ENCODE measurements around the gene CD80.
"Not testable (repeated sequence)": the region's sequence is repeated elsewhere in the genome, so short reads cannot be mapped to it uniquely, and the experiment has no call there.

The CD80 gene

GRCh38 chr3:119559441-119559963, at the start of gene CD80:
Gene CD80 (minus strand): TSS chr3:119559614. CDS start chr3:119557728, 1,886 bp downstream.
- in situ Hi-C loops (cut with HindIII; ENCODE audit: low sequenced_read_pairs): no loop called here

- in situ Hi-C loops (cut with HindIII; ENCODE audit: low sequenced_read_pairs): no loop called here
Observed at GRCh38 chr3:119608405-119609000, 49.1 kb upstream of the CD80 start.

GRCh38 chr3:119604878-119605277, 45.5 kb upstream of the CD80 start:
- in situ Hi-C loops (cut with HindIII; ENCODE audit: low sequenced_read_pairs): no loop called here

GRCh38 chr3:119602676-119603075, 43.3 kb upstream of the CD80 start:
- in situ Hi-C loops (cut with HindIII; ENCODE audit: low sequenced_read_pairs): no loop called here

- in situ Hi-C loops (cut with HindIII; ENCODE audit: low sequenced_read_pairs): no loop called here
Observed at GRCh38 chr3:119601154-119601553, 41.7 kb upstream of the CD80 start.

- in situ Hi-C loops (cut with HindIII; ENCODE audit: low sequenced_read_pairs): no loop called here
Observed at GRCh38 chr3:119600732-119601131, 41.3 kb upstream of the CD80 start.

GRCh38 chr3:119599558-119600174, 40.3 kb upstream of the CD80 start:
- in situ Hi-C loops (cut with HindIII; ENCODE audit: low sequenced_read_pairs): no loop called here

- in situ Hi-C loops (cut with HindIII; ENCODE audit: low sequenced_read_pairs): no loop called here
Observed at GRCh38 chr3:119598410-119599098, 39.1 kb upstream of the CD80 start.

- in situ Hi-C loops (cut with HindIII; ENCODE audit: low sequenced_read_pairs): no loop called here
Observed at GRCh38 chr3:119597548-119598288, 38.3 kb upstream of the CD80 start, which contains the start of gene PLA1A. Gene PLA1A (plus strand): TSS chr3:119597885. CDS start chr3:119597914, 29 bp downstream.

GRCh38 chr3:119596398-119596797, 37.0 kb upstream of the CD80 start:
- in situ Hi-C loops (cut with HindIII; ENCODE audit: low sequenced_read_pairs): no loop called here

GRCh38 chr3:119595639-119596334, 36.4 kb upstream of the CD80 start:
- in situ Hi-C loops (cut with HindIII; ENCODE audit: low sequenced_read_pairs): no loop called here

- in situ Hi-C loops (cut with HindIII; ENCODE audit: low sequenced_read_pairs): not testable (repeated sequence)
Observed at GRCh38 chr3:119594929-119595328, 35.5 kb upstream of the CD80 start.

- in situ Hi-C loops (cut with HindIII; ENCODE audit: low sequenced_read_pairs): no loop called here
Observed at GRCh38 chr3:119594066-119594465, 34.7 kb upstream of the CD80 start.

- in situ Hi-C loops (cut with HindIII; ENCODE audit: low sequenced_read_pairs): no loop called here
Observed at GRCh38 chr3:119592861-119593260, 33.4 kb upstream of the CD80 start.

- in situ Hi-C loops (cut with HindIII; ENCODE audit: low sequenced_read_pairs): no loop called here
Observed at GRCh38 chr3:119590706-119591105, 31.3 kb upstream of the CD80 start.

- in situ Hi-C loops (cut with HindIII; ENCODE audit: low sequenced_read_pairs): no loop called here
Observed at GRCh38 chr3:119589102-119589773, 29.8 kb upstream of the CD80 start.

- in situ Hi-C loops (cut with HindIII; ENCODE audit: low sequenced_read_pairs): no loop called here
Observed at GRCh38 chr3:119588112-119588511, 28.7 kb upstream of the CD80 start.

GRCh38 chr3:119586733-119587172, 27.3 kb upstream of the CD80 start:
- in situ Hi-C loops (cut with HindIII; ENCODE audit: low sequenced_read_pairs): no loop called here

GRCh38 chr3:119585856-119586570, 26.6 kb upstream of the CD80 start:
- in situ Hi-C loops (cut with HindIII; ENCODE audit: low sequenced_read_pairs): no loop called here

Data from DLD1 (cell line).